Fibroblast of lung (primary cell): ENCODE measurements around the gene PRKAG1. TPM values are rescaled to one million over a fixed set of nuclear protein-coding genes. Genes with fewer than 3 reads are reported as not detected.

Experiments
- DNase-seq, 2 donors: peaks; one replicate each; pipeline versions ENCODE4 v3.0.0 to v3.0.0-alpha.2; 2010; ENCODE audit warnings: low read depth in 2 of 2
- H2AFZ ChIP-seq: 2 replicates; pipeline ENCODE4 v1.5.1; 2012; ENCODE audit warnings: low read length, control low read depth, inconsistent platforms
- H3K27ac ChIP-seq: 2 replicates; pipeline ENCODE4 v1.5.1; 2011; ENCODE audit warnings: low read length, control low read depth; ENCODE audit not compliant: insufficient read depth
- H3K27me3 ChIP-seq: 2 replicates; pipeline ENCODE4 v1.5.1; 2011; ENCODE audit warnings: mild to moderate bottlenecking, low read length; ENCODE audit not compliant: control insufficient read depth, insufficient read depth
- H3K36me3 ChIP-seq: 2 replicates; pipeline ENCODE4 v1.5.1; 2011; ENCODE audit warnings: low read length; ENCODE audit not compliant: control insufficient read depth, insufficient read depth
- H3K4me1 ChIP-seq: 2 replicates; pipeline ENCODE4 v1.5.1; 2011; ENCODE audit warnings: low read length; ENCODE audit not compliant: control insufficient read depth, insufficient read depth; ENCODE audit errors: extremely low read depth
- H3K4me2 ChIP-seq: 2 replicates; pipeline ENCODE4 v1.5.1; 2011; ENCODE audit warnings: low read length, control low read depth; ENCODE audit not compliant: insufficient read depth; ENCODE audit errors: extremely low read depth
- H3K4me3 ChIP-seq, 4 experiments: fragments of 200-600 bp in 1 of 4; sonication (generic) in 1 of 4; replicated peaks in 1 of 4; 2 replicates each; pipeline ENCODE4 v1.5.1; 2011 to 2016; ENCODE audit warnings: low read length in 4 of 4, low read depth in 3 of 4, mild to moderate bottlenecking in 3 of 4, control low read depth in 2 of 4, inconsistent platforms in 1 of 4, mixed read lengths in 1 of 4; ENCODE audit not compliant: insufficient read depth in 1 of 4; ENCODE audit errors: control extremely low read depth in 1 of 4
- H3K79me2 ChIP-seq: 2 replicates; pipeline ENCODE4 v1.5.1; 2012; ENCODE audit warnings: mild to moderate bottlenecking, low read length, inconsistent platforms; ENCODE audit not compliant: control insufficient read depth, insufficient read depth
- H3K9ac ChIP-seq: 2 replicates; pipeline ENCODE4 v1.5.1; 2011; ENCODE audit warnings: mild to moderate bottlenecking, low read length, control low read depth; ENCODE audit not compliant: insufficient read depth
- H3K9me3 ChIP-seq: 2 replicates; pipeline ENCODE4 v1.5.1; 2012; ENCODE audit warnings: low read depth, low read length; ENCODE audit not compliant: control insufficient read depth, insufficient read depth
- H4K20me1 ChIP-seq: 2 replicates; pipeline ENCODE4 v1.5.1; 2011; ENCODE audit warnings: low read length; ENCODE audit not compliant: control insufficient read depth, insufficient read depth; ENCODE audit errors: extremely low read depth
- EZH2 ChIP-seq: IDR thresholded peaks from 2 replicates; pipeline ENCODE4 v1.5.1; 2012; ENCODE audit warnings: low read length, control low read depth, mild to moderate bottlenecking; ENCODE audit errors: missing control alignments
- polyA plus RNA-seq, 2 donors: library from polyadenylated mRNA; depleted of rRNA in 1 of 2; stranded (reverse) in 1 of 2; unstranded in 1 of 2; fragments of >200 nt; gene quantifications; 2 replicates each; pipeline ENCODE4 v1.2.1, GENCODE V29; 2011 to 2012; ENCODE audit warnings: missing spikeins in 1 of 2
- total RNA-seq: library from RNA; depleted of rRNA; stranded (reverse); fragments of >200 nt; gene quantifications from 2 replicates; pipeline ENCODE4 v1.2.1, GENCODE V29; 2014
- TF ChIP-seq, protein P1 (sequence below), 2 donors: IDR thresholded peaks in 1 of 2; conservative IDR thresholded peaks in 1 of 2; 1 replicate in 1 of 2; 2 replicates in 1 of 2; pipeline ENCODE4 v1.5.1; 2011 to 2012; ENCODE audit warnings: low read length in 2 of 2, control low read depth in 1 of 2, inconsistent platforms in 1 of 2, low read depth in 1 of 2, mild to moderate bottlenecking in 1 of 2

Gene PRKAG1
- total and polyA plus RNA-seq, 2 donors (not counting 1 experiment from before 2014, with no cell fraction given): 76.5 to 110 TPM

DNA sequence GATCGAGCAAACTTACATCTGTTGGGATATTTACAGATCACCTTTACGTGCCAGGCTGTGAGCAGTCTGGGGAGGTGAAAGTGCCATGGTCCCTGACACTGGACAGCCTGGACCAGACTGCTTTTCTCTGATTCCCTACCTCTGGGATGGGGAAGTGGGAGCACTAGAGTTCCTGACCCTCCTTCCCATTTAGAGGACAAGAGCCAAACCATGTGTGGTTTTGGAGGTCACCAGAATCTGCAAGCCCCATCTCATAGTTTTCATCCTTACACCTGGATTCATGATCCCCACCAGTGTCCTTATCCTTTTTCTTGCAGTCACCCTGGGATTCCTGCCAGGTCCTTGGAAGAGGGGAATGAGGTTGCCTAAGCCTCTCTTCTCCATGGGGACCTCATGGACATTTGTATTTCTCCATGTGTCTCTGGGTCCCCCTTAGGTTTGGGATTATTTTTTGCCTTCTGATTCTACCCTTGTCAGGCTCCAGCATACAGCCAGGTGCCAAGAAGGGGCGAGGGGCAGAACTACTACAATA lies 45.6 kb downstream of the PRKAG1 start:
- Histone ChIP-seq H3K27me3 (peaks cover 68% of the 10 kb centered on the region), H2AFZ (no peak overlapping the region), H3K36me3 (no peaks in the 10 kb centered on the region), H3K9ac (no peak overlapping the region), H4K20me1 (no peaks in the 10 kb centered on the region), H3K4me2 (no peak overlapping the region), H3K27ac (no peak overlapping the region), H3K4me3 (no peak overlapping the region), H3K79me2 (no peaks in the 10 kb centered on the region), H3K9me3 (no peaks in the 10 kb centered on the region), H3K4me1 (peaks cover 2% of the 10 kb centered on the region)
- peak; percentile 25 for TF ChIP-seq EZH2
- TF ChIP-seq, protein P1, sequence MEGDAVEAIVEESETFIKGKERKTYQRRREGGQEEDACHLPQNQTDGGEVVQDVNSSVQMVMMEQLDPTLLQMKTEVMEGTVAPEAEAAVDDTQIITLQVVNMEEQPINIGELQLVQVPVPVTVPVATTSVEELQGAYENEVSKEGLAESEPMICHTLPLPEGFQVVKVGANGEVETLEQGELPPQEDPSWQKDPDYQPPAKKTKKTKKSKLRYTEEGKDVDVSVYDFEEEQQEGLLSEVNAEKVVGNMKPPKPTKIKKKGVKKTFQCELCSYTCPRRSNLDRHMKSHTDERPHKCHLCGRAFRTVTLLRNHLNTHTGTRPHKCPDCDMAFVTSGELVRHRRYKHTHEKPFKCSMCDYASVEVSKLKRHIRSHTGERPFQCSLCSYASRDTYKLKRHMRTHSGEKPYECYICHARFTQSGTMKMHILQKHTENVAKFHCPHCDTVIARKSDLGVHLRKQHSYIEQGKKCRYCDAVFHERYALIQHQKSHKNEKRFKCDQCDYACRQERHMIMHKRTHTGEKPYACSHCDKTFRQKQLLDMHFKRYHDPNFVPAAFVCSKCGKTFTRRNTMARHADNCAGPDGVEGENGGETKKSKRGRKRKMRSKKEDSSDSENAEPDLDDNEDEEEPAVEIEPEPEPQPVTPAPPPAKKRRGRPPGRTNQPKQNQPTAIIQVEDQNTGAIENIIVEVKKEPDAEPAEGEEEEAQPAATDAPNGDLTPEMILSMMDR (conservative IDR thresholded peaks at IDR 0.05 in 1 of 2, IDR thresholded peaks at IDR 0.05 in 1 of 2; ENCODE audit: low read depth in 1 of 2, low read length in 2 of 2): no peak
- DNase-seq: peak in 1 of 2 donors; percentile 30

DNA sequence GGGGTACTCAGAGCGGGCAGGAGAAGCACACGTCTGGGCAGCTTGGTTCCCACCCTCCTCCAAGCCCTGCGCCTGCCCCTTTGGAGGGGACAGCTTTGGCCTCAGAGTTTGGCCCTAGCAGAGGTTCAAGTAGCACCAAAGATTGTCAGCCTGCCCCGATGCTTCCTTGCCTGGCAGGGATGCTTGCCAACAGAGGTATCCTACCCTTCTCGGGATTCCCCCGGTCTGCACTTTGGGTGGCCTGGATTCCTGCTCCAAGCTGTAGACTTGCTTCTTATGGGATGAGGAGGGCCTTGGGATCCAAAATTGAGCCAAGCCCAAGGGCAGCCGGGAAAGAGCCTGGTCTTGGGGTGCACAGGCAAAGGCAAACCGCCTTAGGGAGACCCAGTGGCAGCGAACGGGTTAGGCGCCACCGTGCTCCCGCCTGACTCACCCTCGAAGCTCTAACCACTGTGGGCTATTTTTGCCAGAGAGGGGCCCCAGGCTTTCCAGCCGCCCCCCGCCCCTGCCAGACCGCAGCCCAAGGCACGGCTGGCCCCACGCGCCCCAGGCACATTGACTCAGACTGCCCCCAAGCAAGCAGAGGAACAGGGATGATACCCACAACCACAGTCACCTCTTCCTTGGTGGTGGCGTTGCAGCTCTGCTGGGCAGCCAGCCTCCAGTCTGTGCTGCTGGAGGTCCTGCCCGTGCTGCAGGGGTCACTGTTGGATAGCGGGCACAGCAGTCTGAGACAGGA lies 46.2 kb downstream of the PRKAG1 start:
- Histone ChIP-seq H3K4me1 (peaks cover 1% of the 10 kb centered on the region), H3K36me3 (no peaks in the 10 kb centered on the region), H3K9ac (no peak overlapping the region), H3K9me3 (no peaks in the 10 kb centered on the region), H3K79me2 (no peaks in the 10 kb centered on the region), H3K4me3 (no peak overlapping the region), H3K27ac (no peak overlapping the region), H3K27me3 (peaks cover 66% of the 10 kb centered on the region), H4K20me1 (no peaks in the 10 kb centered on the region), H3K4me2 (no peak overlapping the region), H2AFZ (no peak overlapping the region)
- TF ChIP-seq, protein P1 (conservative IDR thresholded peaks at IDR 0.05 in 1 of 2, IDR thresholded peaks at IDR 0.05 in 1 of 2; ENCODE audit: low read depth in 1 of 2, low read length in 2 of 2): peak in 1 of 2 donors; percentile 23
- peak; percentile 6 for TF ChIP-seq EZH2
- DNase-seq: peak; percentile 40 to 56

DNA sequence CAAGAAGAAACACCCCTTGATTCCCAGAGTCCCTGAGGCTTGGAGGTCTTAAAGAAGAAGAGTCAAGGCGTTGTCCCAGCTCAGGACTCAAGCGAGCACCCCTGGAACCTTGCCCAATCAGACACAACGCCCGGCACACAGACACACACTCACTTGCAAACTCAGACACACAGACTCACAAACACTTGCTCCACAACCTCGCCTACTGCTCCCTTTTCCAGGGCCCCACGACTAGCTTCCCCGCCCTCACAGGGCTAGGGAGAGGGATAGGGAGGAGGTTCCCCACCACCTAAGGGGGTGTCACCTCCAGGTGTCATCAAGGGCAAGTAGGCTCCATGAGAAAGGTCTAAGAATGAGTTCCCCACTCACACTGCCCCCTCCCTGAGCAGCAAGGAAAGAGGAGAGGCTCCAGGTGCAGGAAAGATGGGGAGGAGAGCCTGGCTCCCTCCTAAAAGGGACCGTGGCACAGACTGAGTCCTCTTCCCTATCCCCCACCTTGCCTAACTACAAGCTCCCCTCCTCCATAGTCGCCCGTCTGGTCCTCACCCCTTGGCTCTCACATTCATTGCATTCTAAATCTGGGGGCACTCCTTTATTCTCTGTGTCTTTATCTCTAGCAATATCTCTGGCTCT lies 47.8 kb downstream of the PRKAG1 start:
- H3K79me2 ChIP-seq: no peaks in the 10 kb centered on the region
- no peaks in the 10 kb centered on the region for H3K9me3 ChIP-seq
- peak overlapping the region in 1 of 4 experiments; percentile 28 for H3K4me3 ChIP-seq
- no peak overlapping the region for H3K4me2 ChIP-seq
- H2AFZ ChIP-seq: no peak overlapping the region
- no peaks in the 10 kb centered on the region for H3K36me3 ChIP-seq
- no peaks in the 10 kb centered on the region for H3K4me1 ChIP-seq
- H3K9ac ChIP-seq: no peak overlapping the region
- DNase-seq: no peak
- peaks cover 67% of the 10 kb centered on the region for H3K27me3 ChIP-seq
- H4K20me1 ChIP-seq: no peaks in the 10 kb centered on the region
- peak; percentile 74 for TF ChIP-seq EZH2
- TF ChIP-seq, protein P1 (conservative IDR thresholded peaks at IDR 0.05 in 1 of 2, IDR thresholded peaks at IDR 0.05 in 1 of 2; ENCODE audit: low read depth in 1 of 2, low read length in 2 of 2): no peak
- H3K27ac ChIP-seq: no peak overlapping the region
